Thyroid gland (tissue), 4 donors: ENCODE results near the gene SLC25A15.

Source experiments
- POLR2A ChIP-seq, 2 donors: fragments of 450-650 bp; IDR thresholded peaks; one replicate each; pipeline ENCODE4 v1.6.1; 2017; ENCODE audit warnings: antibody characterized with exemption in 2 of 2, mild to moderate bottlenecking in 2 of 2, moderate library complexity in 1 of 2
- TF ChIP-seq, protein P1 (sequence below), 6 experiments: fragments of 200-600 bp in 3 of 6; fragments of 450-650 bp in 3 of 6; sonication (generic) in 3 of 6; IDR thresholded peaks; one replicate each; pipeline ENCODE4 v1.5.1; 2016 to 2019; ENCODE audit warnings: antibody characterized with exemption in 6 of 6, mild to moderate bottlenecking in 2 of 6, inconsistent platforms in 1 of 6, moderate library complexity in 1 of 6

DNA sequence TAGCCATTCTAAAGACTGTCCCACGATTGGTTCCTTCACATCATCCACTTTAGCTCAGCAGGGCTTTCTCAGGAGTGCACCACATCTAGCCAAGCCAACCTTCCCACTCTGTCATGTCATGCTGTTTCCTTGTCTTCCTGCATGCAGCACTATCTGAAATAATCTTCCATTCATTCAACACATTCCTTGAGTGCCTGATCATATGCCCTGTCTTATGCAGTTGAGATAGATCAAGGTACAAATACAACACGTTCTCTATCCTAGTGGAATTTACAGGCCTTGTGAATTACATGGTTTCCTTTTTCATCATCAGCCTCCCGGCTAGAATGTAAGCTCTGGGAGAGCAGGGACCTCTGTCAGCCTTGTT lies 11.6 kb upstream of the SLC25A15 start:
- TF ChIP-seq, protein P1, sequence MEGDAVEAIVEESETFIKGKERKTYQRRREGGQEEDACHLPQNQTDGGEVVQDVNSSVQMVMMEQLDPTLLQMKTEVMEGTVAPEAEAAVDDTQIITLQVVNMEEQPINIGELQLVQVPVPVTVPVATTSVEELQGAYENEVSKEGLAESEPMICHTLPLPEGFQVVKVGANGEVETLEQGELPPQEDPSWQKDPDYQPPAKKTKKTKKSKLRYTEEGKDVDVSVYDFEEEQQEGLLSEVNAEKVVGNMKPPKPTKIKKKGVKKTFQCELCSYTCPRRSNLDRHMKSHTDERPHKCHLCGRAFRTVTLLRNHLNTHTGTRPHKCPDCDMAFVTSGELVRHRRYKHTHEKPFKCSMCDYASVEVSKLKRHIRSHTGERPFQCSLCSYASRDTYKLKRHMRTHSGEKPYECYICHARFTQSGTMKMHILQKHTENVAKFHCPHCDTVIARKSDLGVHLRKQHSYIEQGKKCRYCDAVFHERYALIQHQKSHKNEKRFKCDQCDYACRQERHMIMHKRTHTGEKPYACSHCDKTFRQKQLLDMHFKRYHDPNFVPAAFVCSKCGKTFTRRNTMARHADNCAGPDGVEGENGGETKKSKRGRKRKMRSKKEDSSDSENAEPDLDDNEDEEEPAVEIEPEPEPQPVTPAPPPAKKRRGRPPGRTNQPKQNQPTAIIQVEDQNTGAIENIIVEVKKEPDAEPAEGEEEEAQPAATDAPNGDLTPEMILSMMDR (IDR thresholded peaks at IDR 0.05), result no peak
- no peak for TF ChIP-seq POLR2A (IDR thresholded peaks at IDR 0.05)
